IMR-90 (cell line): ENCODE data around the gene MAP3K5. TPM values are rescaled to one million over a fixed set of nuclear protein-coding genes. Genes with fewer than 3 reads are reported as not detected.
"Not testable (repeated sequence)": the region's sequence is repeated elsewhere in the genome, so short reads cannot be mapped to it uniquely, and the experiment has no call there.

Source experiments
- ATAC-seq: fragments of 200-7000 bp; cut with Tn5 transposase; 2 replicates; pipeline ENCODE4 v1.9.1; 2020; ENCODE audit warnings: low read depth, mild to moderate bottlenecking, moderate library complexity
- BruUV-seq: library from RNA; stranded (reverse); fragments of 400-500 nt; replicated peaks from 2 replicates; lab custom pipeline; 2021; lab: Mats Ljungman, UMichigan
- CTCF ChIA-PET: fragments of 300-600 bp; formaldehyde crosslinking; extraction: SDS; loops from one replicate; lab custom pipeline; 2021; ENCODE audit warnings: antibody characterized with exemption; lab: Yijun Ruan, JAX
- POLR2A ChIA-PET: fragments of 300-600 bp; sonication (Branson Sonifier 250); formaldehyde crosslinking; loops from one replicate; lab custom pipeline; 2022; ENCODE audit warnings: antibody characterized with exemption; ENCODE audit not compliant: unreplicated experiment; lab: Charles Lee
- DNase-seq: peaks from one replicate; pipeline ENCODE4 v3.0.0; 2013
- H2AFZ ChIP-seq: replicated peaks from 2 replicates; pipeline ENCODE3; 2013; ENCODE audit warnings: low read length, mild to moderate bottlenecking; ENCODE audit not compliant: poor library complexity
- H2AK5ac ChIP-seq: 2 replicates; pipeline ENCODE4 v1.6.1; 2013; ENCODE audit warnings: low read depth, low read length, inconsistent platforms
- H2AK9ac ChIP-seq: replicated peaks from 2 replicates; pipeline ENCODE3; 2013; ENCODE audit warnings: mild to moderate bottlenecking, low read depth, low read length, moderate library complexity; ENCODE audit not compliant: poor library complexity
- H2BK120ac ChIP-seq: 2 replicates; pipeline ENCODE4 v1.6.1; 2013; ENCODE audit warnings: low read depth, low read length, inconsistent platforms
- H2BK15ac ChIP-seq: 3 replicates; pipeline ENCODE4 v1.6.1; 2013; ENCODE audit warnings: low read depth, low read length, inconsistent platforms
- H2BK20ac ChIP-seq: 2 replicates; pipeline ENCODE4 v1.6.1; 2013; ENCODE audit warnings: low read depth, mild to moderate bottlenecking, inconsistent platforms, low read length, moderate library complexity
- H2BK5ac ChIP-seq: 2 replicates; pipeline ENCODE4 v1.6.1; 2013; ENCODE audit warnings: mild to moderate bottlenecking, low read depth, low read length, inconsistent platforms; ENCODE audit not compliant: poor library complexity, severe bottlenecking
- H3K14ac ChIP-seq: replicated peaks from 2 replicates; pipeline ENCODE4 v1.6.1; 2013; ENCODE audit warnings: low read depth, low read length, inconsistent platforms
- H3K18ac ChIP-seq: 2 replicates; pipeline ENCODE4 v1.6.1; 2013; ENCODE audit warnings: low read depth, low read length, control low read depth
- H3K23ac ChIP-seq: 2 replicates; pipeline ENCODE4 v1.6.1; 2013; ENCODE audit warnings: low read depth, low read length, inconsistent platforms
- H3K27ac ChIP-seq: 2 replicates; pipeline ENCODE4 v1.5.1; 2013; ENCODE audit warnings: mild to moderate bottlenecking, control low read depth, low read length; ENCODE audit not compliant: insufficient read depth
- H3K27me3 ChIP-seq: 2 replicates; pipeline ENCODE4 v1.6.1; 2013; ENCODE audit warnings: low read length; ENCODE audit not compliant: control insufficient read depth, insufficient read depth
- H3K36me3 ChIP-seq: 2 replicates; pipeline ENCODE4 v1.6.1; 2013; ENCODE audit warnings: low read length, mixed read lengths; ENCODE audit not compliant: control insufficient read depth, insufficient read depth
- H3K4ac ChIP-seq: 2 replicates; pipeline ENCODE4 v1.6.1; 2013; ENCODE audit warnings: low read depth, low read length, inconsistent platforms
- H3K4me1 ChIP-seq: 2 replicates; pipeline ENCODE4 v1.6.1; 2013; ENCODE audit warnings: low read length, mixed read lengths; ENCODE audit not compliant: control insufficient read depth, insufficient read depth
- H3K4me2 ChIP-seq: 2 replicates; pipeline ENCODE4 v1.6.1; 2013; ENCODE audit warnings: low read depth, mild to moderate bottlenecking, control low read depth, low read length, moderate library complexity
- H3K4me3 ChIP-seq: 2 replicates; pipeline ENCODE4 v1.5.1; 2013; ENCODE audit warnings: low read depth, mild to moderate bottlenecking, control low read depth, low read length, moderate library complexity; ENCODE audit not compliant: insufficient read depth
- H3K56ac ChIP-seq: 2 replicates; pipeline ENCODE4 v1.6.1; 2013; ENCODE audit warnings: low read length, inconsistent platforms; ENCODE audit not compliant: insufficient read depth; ENCODE audit errors: extremely low read depth
- H3K79me1 ChIP-seq, 2 experiments: 2 replicates each; pipeline ENCODE4 v1.6.1; 2013; ENCODE audit warnings: low read length in 2 of 2, inconsistent platforms in 1 of 2, low read depth in 1 of 2
- H3K9ac ChIP-seq: 2 replicates; pipeline ENCODE4 v1.6.1; 2013; ENCODE audit warnings: low read depth, low read length, control low read depth
- H3K9me1 ChIP-seq: 2 replicates; pipeline ENCODE4 v1.6.1; 2013; ENCODE audit warnings: low read length, inconsistent platforms; ENCODE audit not compliant: insufficient read depth
- H3K9me3 ChIP-seq: 2 replicates; pipeline ENCODE4 v1.6.1; 2013; ENCODE audit warnings: low read length; ENCODE audit not compliant: control insufficient read depth, insufficient read depth
- H4K20me1 ChIP-seq: 2 replicates; pipeline ENCODE4 v1.6.1; 2013; ENCODE audit warnings: low read length, inconsistent platforms; ENCODE audit not compliant: insufficient read depth
- H4K5ac ChIP-seq: 2 replicates; pipeline ENCODE4 v1.6.1; 2013; ENCODE audit warnings: mild to moderate bottlenecking, low read depth, low read length, control low read depth
- H4K8ac ChIP-seq, 2 experiments: 2 replicates each; pipeline ENCODE4 v1.6.1; 2013; ENCODE audit warnings: low read depth in 2 of 2, low read length in 2 of 2, control low read depth in 1 of 2, inconsistent platforms in 1 of 2
- H4K91ac ChIP-seq: 2 replicates; pipeline ENCODE4 v1.6.1; 2013; ENCODE audit warnings: low read depth, low read length, inconsistent platforms; ENCODE audit not compliant: insufficient read depth
- WGBS, 2 experiments: methylation state at CpG; one replicate each; pipeline versions ENCODE4 v1.1.5 to v1.1.7; 2013; ENCODE audit warnings: missing lambda C conversion rate in 2 of 2; ENCODE audit not compliant: insufficient read length in 1 of 2; ENCODE audit errors: extremely low coverage in 2 of 2; 5-methylcytosine and 5-hydroxymethylcytosine counted together
- dilution Hi-C: fragments of 300-500 bp; cut with HindIII; formaldehyde crosslinking; loops from one replicate; pipeline ENCODE4 v1.14.3; 2018; ENCODE audit warnings: low sequenced_read_pairs; ENCODE audit not compliant: unreplicated experiment
- in situ Hi-C: fragments of 300-500 bp; cut with MboI; formaldehyde crosslinking; loops from 3 replicates; pipeline ENCODE4 v1.14.3; 2019; ENCODE audit warnings: low sequenced_read_pairs, inconsistent platforms, mixed read lengths
- intact Hi-C: fragments of 100-400 bp; cut with micrococcal nuclease; formaldehyde crosslinking; loops from 2 replicates; pipeline ENCODE4 v1.10.0; 2022
- polyA plus RNA-seq, 3 experiments: library from polyadenylated mRNA; depleted of rRNA; stranded (reverse); fragments of >200 nt; gene quantifications; 2 replicates each; pipeline ENCODE4 v1.2.3, GENCODE V29; 2012; ENCODE audit warnings: low replicate concordance in 1 of 3
- total RNA-seq: library from RNA; depleted of rRNA; stranded (reverse); fragments of >200 nt; gene quantifications from 2 replicates; pipeline ENCODE4 v1.2.3, GENCODE V29; 2012

The MAP3K5 gene
- total and polyA plus RNA-seq, 2 of the 4 experiments (the other 2 are of a cell fraction) = 5.4 to 17.6 TPM

- WGBS, 2 experiments = no CpG with 5 or more reads among the region's 4 CpGs
- H3K36me3 ChIP-seq, H3K56ac ChIP-seq, H3K4ac ChIP-seq, H2BK5ac ChIP-seq, H3K18ac ChIP-seq, ATAC-seq, H3K27ac ChIP-seq, H4K91ac ChIP-seq, dilution Hi-C loops, H3K23ac ChIP-seq, H3K4me1 ChIP-seq, H3K4me3 ChIP-seq, H3K4me2 ChIP-seq, intact Hi-C loops, DNase-seq, H2AK5ac ChIP-seq, POLR2A ChIA-PET, H2BK120ac ChIP-seq, H3K9ac ChIP-seq, H4K8ac ChIP-seq, BruUV-seq, H3K9me3 ChIP-seq, H3K27me3 ChIP-seq, in situ Hi-C loops, H4K20me1 ChIP-seq, H2BK15ac ChIP-seq, H2AFZ ChIP-seq, H2AK9ac ChIP-seq, H2BK20ac ChIP-seq, CTCF ChIA-PET, H3K14ac ChIP-seq, H4K5ac ChIP-seq: not testable (repeated sequence)
- peaks cover 23 to 57% of the 10 kb centered on the region in 2 experiments for H3K79me1 ChIP-seq
- peaks cover 15% of the 10 kb centered on the region for H3K9me1 ChIP-seq
Measured at GRCh38 chr6:136712642-136713041, 79.6 kb downstream of the MAP3K5 start.
